Activated T-cell treated with anti-CD3 and anti-CD28 coated beads, Interleukin-2, amount 50 U/mL, for 72 hours (primary cell): Measurements from ENCODE around the gene BSPRY. TPM values are rescaled to one million over a fixed set of nuclear protein-coding genes. Genes with fewer than 3 reads are reported as not detected.
"Not testable (repeated sequence)": the region's sequence is repeated elsewhere in the genome, so short reads cannot be mapped to it uniquely, and the experiment has no call there.

Source experiments
- ATAC-seq, 2 donors: fragments of 150-1000 bp; cut with Tn5 transposase; replicated peaks in 1 of 2; 2 replicates each; pipeline ENCODE4 v1.10.0; 2021; ENCODE audit warnings: moderate library complexity in 2 of 2, mild to moderate bottlenecking in 1 of 2
- DNase-seq, 2 donors: peaks; one replicate each; pipeline ENCODE4 v3.0.0; 2021 to 2022; ENCODE audit warnings: mixed read lengths in 1 of 2
- H3K27ac Mint-ChIP-seq: one replicate; pipeline ENCODE4 v1.8.0; 2022; ENCODE audit warnings: mild to moderate bottlenecking, moderate library complexity, mixed read lengths
- H3K27me3 Mint-ChIP-seq: one replicate; pipeline ENCODE4 v1.8.0; 2022; ENCODE audit warnings: low read depth, mixed read lengths
- H3K36me3 Mint-ChIP-seq, 2 donors: one replicate each; pipeline ENCODE4 v1.8.0; 2022; ENCODE audit warnings: mixed read lengths in 2 of 2, mild to moderate bottlenecking in 1 of 2; ENCODE audit not compliant: insufficient read depth in 2 of 2
- H3K4me1 Mint-ChIP-seq: one replicate; pipeline ENCODE4 v1.8.0; 2022; ENCODE audit warnings: low read depth, mixed read lengths
- H3K4me3 Mint-ChIP-seq, 2 donors: one replicate each; pipeline ENCODE4 v1.8.0; 2022; ENCODE audit warnings: mild to moderate bottlenecking in 2 of 2, mixed read lengths in 2 of 2, moderate library complexity in 2 of 2
- H3K9me3 Mint-ChIP-seq, 2 donors: one replicate each; pipeline ENCODE4 v1.8.0; 2022; ENCODE audit warnings: mixed read lengths in 2 of 2
- total RNA-seq, 2 donors: library from RNA; stranded (reverse); gene quantifications; one replicate each; pipeline ENCODE4 v1.2.3, GENCODE V29; 2022

Gene BSPRY
- total RNA-seq, 2 donors from 2014 or later = 14.3 to 20.2 TPM

DNA sequence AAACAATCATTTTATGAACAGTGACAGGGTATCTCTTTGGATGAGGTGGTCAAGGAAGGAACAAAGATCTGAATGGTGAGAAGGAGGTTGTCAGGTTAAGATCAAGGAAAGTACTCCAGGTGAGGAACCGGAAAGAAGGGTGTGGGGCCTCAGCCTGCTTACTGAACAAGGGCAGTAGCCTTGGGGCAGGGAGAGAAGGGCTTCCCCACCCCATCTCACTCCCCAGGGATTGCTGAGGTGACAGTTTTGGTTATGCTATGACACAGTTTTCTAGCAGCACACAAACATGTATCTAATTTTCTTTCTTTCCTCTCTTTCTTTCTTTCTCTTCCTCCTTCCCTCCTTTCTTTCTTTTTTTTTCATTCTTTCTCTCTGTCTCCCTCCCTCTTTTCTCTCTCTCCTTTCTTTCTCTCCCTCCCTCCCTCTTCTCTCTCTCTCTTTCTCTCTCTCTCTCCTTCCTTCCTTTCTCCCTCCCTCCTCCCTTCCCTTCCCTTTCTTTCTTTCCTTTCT, 31.6 kb downstream of the BSPRY start:
- Mint-ChIP-seq H3K4me1 (peaks cover 8% of the 10 kb centered on the region), H3K27ac (peak overlapping the region; percentile 54), H3K27me3 (no peaks in the 10 kb centered on the region), H3K36me3 (no peaks in the 10 kb centered on the region), H3K4me3 (no peak overlapping the region), H3K9me3 (no peaks in the 10 kb centered on the region)
- ATAC-seq = no peak
- DNase-seq = no peak

DNA sequence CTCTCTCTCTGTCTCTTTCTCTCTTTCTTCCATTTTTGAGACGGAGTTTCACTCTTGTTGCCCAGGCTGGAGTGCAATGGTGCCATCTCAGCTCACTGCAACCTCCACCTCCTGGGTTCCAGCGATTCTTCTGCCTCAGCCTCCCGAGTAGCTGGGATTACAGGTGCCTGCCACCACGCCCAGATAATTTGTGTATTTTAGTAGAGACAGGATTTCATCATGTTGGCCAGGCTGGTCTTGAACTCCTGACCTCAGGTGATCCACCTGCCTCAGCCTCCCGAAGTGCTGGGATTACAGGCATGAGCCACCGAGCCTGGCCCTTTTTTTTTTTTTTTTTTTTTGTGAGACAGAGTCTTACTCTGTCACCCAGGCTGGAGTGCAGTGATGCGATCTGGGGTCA, 32.1 kb downstream of the BSPRY start:
- H3K4me3 Mint-ChIP-seq, H3K27ac Mint-ChIP-seq, H3K4me1 Mint-ChIP-seq, H3K9me3 Mint-ChIP-seq, ATAC-seq, DNase-seq, H3K36me3 Mint-ChIP-seq, H3K27me3 Mint-ChIP-seq: not testable (repeated sequence)

DNA sequence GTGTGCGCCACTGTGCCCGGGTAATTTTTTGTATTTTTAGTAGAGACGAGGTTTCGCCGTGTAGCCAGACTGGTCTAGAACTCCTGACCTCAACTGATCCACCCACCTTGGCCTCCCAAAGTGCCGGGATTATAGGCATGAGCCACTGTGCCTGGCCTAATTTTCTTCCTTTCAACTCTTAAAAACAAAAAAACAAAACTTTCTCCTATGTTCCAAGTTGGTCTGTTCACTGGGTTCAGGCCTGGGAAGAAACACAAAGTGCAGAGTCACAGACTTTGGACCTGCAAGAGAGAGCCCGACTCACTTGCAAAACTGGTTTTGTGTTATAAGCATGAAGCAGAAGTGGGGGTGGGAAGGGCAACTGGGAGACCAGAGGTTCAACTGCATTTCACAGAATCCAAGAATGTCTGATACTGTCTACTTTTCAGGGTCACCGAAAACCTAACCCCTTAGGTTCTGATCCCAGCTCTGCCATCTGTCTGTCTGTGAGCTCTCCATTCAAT, 32.6 kb downstream of the BSPRY start:
- DNase-seq (no peak), ATAC-seq (no peak)
- H3K27ac Mint-ChIP-seq = no peak overlapping the region
- H3K36me3 Mint-ChIP-seq = no peaks in the 10 kb centered on the region
- H3K4me3 Mint-ChIP-seq = no peak overlapping the region
- H3K4me1 Mint-ChIP-seq = peaks cover 7% of the 10 kb centered on the region
- H3K9me3 Mint-ChIP-seq = no peaks in the 10 kb centered on the region
- no peaks in the 10 kb centered on the region for H3K27me3 Mint-ChIP-seq

DNA sequence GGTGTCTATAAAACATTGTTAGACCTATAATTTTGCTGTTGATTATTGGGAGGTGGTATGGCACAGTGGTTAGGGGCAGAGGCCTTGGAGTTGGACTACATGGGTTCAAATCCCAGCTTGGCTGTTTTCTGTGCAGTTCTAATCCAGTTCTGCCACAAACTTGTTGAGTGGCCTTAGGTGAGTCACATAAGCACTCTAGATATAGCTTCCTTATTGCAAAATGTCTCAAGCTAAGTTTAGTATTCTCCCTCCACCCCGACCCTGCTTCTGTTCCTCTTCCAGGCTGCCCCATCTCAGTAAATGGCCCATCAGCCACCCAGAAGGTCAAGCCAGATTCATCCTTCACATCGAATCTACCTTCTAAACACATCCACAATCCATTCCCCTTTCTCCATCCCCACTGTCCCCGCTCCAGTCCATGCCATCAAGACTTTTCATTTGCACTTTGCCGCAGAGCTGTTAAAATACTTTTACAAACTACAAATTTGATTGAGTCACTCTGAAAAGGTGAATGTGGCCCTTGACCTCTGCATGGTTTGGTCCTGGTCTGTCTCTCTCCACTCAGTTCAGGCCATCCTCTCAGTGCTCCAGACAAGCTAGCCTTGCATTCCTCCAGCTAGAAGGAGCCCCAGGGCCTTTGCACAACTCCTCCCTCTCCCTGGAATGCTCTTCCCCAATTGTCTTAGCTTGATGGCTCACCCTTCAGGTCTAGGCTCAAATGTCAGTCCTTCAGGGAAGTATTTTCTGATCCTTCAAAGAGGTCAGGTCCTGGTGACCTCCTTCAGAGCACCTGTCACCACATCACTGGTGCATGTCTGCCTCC, 37.4 kb downstream of the BSPRY start:
- H3K9me3 Mint-ChIP-seq = no peaks in the 10 kb centered on the region
- H3K27ac Mint-ChIP-seq = no peak overlapping the region

DNA sequence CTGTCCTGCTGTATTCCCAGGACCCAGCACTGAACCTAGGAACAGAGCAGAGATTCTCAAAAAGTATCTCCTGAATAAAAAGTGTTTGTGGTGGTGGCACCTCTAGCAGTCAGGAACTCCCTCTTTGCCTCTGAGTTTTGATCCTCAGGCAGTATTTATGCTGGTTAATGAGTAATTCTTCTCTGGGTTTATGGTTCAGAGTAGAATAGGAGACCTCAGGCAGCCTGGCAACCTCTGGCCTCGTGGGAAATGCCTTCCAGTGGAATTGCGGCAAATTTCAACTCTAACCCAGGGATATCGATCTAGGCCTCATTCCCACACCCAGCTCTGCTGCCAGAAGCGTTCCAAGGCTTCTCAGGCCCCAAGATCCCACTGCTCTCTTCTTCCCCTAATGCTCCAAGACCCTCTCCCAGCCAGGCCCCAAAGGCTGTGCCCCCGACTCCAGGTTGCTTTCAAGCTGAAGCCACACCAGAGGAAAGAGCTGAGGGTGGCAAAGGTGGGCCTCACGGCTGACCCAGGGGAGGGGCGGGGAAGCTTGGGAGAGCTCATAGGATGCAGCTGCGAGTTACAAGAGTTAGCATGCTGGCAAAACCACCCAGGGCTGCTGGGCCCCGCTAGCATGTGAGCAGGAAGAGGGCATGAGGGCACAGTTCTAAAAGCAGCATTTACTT, 38.4 kb downstream of the BSPRY start:
- H3K9me3 Mint-ChIP-seq = no peaks in the 10 kb centered on the region
- no peak for ATAC-seq
- H3K4me3 Mint-ChIP-seq = no peak overlapping the region
- no peaks in the 10 kb centered on the region for H3K27me3 Mint-ChIP-seq
- H3K27ac Mint-ChIP-seq = no peak overlapping the region
- no peaks in the 10 kb centered on the region for H3K4me1 Mint-ChIP-seq
- H3K36me3 Mint-ChIP-seq = peaks cover 0 to 1% of the 10 kb centered on the region in 2 donors
- DNase-seq = no peak

More for the DNA sequence above, 37.4 kb downstream of the BSPRY start:
- no peak for DNase-seq
- H3K27me3 Mint-ChIP-seq = no peaks in the 10 kb centered on the region
- peaks cover 0 to 1% of the 10 kb centered on the region in 2 donors for H3K36me3 Mint-ChIP-seq
- ATAC-seq = no peak
- no peaks in the 10 kb centered on the region for H3K4me1 Mint-ChIP-seq
- H3K4me3 Mint-ChIP-seq = no peak overlapping the region

DNA sequence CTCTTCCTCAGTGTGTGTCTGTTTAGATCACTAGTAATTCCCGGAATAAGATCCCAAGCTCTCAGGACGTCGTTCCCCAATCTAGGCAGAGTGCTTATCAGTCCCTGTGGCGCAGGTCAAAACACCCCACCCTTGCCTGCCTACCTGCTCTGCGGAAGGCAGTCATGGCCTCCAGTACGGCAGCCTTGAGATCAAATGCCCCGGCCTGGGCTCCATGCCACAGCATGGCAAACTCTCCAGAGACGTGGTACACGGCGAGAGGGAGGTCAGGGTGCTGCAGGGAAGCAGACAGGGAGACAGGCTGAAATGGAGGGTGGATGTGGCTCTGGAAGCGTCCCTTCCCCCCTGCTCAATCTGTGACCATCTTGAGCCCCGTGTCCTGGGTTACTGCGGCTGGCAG, 39.5 kb downstream of the BSPRY start:
- no peak for ATAC-seq
- Mint-ChIP-seq H3K36me3 (peaks cover 0 to 1% of the 10 kb centered on the region in 2 donors), H3K27ac (no peak overlapping the region)

DNA sequence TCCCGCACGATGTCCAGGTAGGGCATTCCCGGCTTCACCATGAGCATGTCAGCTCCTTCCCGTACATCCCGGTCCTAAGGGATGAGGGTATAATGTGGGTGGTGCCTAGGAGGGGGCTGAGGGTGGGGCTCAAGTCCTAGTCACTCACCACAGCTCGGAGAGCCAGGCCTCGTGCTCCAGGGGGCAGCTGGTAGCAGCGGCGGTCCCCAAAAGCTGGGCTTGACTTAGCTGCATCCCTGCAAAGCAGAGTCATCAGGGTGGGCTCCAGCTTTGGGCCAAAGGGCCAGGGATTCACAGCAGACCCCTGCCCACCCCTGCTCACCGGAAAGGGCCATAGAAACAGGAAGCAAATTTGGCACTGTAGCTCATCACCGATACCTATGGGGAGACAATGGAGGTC, 40.1 kb downstream of the BSPRY start:
- no peak for DNase-seq
- Mint-ChIP-seq H3K27me3 (no peaks in the 10 kb centered on the region), H3K9me3 (no peaks in the 10 kb centered on the region), H3K36me3 (peaks cover 0 to 1% of the 10 kb centered on the region in 2 donors), H3K4me3 (no peak overlapping the region), H3K27ac (no peak overlapping the region), H3K4me1 (no peaks in the 10 kb centered on the region)
- ATAC-seq = no peak

More for the DNA sequence above, 39.5 kb downstream of the BSPRY start:
- Mint-ChIP-seq H3K4me3 (no peak overlapping the region), H3K27me3 (no peaks in the 10 kb centered on the region), H3K4me1 (no peaks in the 10 kb centered on the region), H3K9me3 (no peaks in the 10 kb centered on the region)
- DNase-seq = no peak

DNA sequence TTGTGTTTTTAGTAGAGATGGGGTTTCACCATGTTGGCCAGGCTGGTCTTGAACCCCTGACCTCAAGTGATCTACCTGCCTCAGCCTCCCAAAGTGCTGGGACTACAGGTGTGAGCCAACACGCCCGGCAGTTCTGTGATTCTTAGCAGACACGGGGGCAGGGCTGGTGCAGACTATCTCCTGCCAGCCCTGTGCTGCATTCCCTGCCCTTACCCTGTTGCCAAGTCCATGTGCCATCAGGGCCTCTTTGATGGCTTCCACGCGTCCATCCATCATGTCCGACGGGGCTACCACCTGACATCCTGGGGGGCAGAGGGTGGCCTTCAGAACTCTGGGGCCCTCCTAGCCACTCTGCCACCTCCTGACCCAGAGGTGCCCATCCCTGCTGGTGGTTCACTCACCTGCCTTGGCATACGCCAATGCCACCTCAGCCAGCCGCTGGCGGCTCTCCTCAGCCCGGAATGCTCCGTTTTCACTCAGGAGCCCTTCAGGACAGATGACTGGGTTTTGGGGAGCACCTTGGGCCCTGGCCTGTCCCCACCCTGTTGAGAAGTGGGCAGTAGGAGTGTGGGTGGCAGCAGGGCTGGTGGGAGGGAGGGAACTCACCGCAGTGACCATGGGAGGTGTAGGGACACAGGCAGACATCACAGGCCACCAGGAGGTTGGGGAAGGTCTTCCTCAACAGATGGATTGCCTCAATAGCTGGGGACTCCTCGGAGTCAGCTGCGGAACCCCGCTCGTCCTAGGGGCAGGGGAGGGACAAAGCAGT, 41.0 kb downstream of the BSPRY start:
- Mint-ChIP-seq H3K27me3 (no peaks in the 10 kb centered on the region), H3K9me3 (no peaks in the 10 kb centered on the region), H3K27ac (no peak overlapping the region), H3K4me3 (no peak overlapping the region), H3K36me3 (peaks cover 0 to 1% of the 10 kb centered on the region in 2 donors), H3K4me1 (no peaks in the 10 kb centered on the region)
- ATAC-seq (no peak), DNase-seq (no peak)

DNA sequence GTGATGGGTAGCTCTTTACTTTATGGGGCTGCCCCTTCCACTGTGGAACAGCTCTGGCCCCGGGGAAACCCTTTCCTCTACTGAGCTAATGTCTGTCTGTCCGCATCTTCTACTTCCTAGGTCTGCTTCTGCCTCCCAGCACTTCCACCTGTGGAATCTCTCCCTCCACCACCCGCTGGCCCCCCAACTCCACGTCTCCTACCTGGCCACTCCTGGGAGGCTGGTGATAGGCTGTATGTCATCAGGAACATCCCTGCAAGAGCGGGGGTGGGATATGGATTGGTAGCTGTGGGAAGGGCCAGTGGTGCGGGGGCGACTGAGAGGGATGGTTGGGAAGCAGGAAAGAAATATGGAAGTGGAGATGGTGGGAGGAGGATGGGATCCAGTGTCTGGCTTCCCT, 42.6 kb downstream of the BSPRY start:
- Mint-ChIP-seq H3K4me3 (no peak overlapping the region), H3K36me3 (peaks cover 0 to 1% of the 10 kb centered on the region in 2 donors), H3K27ac (no peak overlapping the region)

DNA sequence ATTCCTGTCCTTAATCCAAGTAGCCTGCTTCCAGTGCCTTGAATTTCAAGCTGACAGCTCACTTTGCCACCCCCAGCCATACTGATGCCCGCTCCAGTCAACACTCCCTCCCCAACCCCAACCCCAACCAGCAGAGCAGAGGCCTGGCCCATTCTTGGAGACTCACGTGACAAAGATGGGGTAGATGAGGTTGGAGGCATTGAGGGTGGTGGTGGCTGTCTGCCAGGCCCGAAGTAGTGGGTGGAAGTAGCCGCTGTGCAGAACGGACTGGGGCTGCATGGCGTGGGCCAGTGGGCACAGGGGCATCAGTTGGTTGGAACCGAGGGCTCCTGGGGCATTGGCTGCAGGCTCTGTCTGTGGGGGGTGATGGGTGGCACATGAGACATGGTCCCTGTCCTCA, 43.9 kb downstream of the BSPRY start:
- Mint-ChIP-seq H3K27me3 (no peaks in the 10 kb centered on the region), H3K4me1 (peaks cover 4% of the 10 kb centered on the region), H3K27ac (no peak overlapping the region), H3K4me3 (no peak overlapping the region), H3K9me3 (no peaks in the 10 kb centered on the region), H3K36me3 (peaks cover 0 to 1% of the 10 kb centered on the region in 2 donors)
- no peak for DNase-seq
- no peak for ATAC-seq

More for the DNA sequence above, 42.6 kb downstream of the BSPRY start:
- Mint-ChIP-seq H3K9me3 (no peaks in the 10 kb centered on the region), H3K27me3 (no peaks in the 10 kb centered on the region), H3K4me1 (no peaks in the 10 kb centered on the region)
- DNase-seq (no peak), ATAC-seq (no peak)

DNA sequence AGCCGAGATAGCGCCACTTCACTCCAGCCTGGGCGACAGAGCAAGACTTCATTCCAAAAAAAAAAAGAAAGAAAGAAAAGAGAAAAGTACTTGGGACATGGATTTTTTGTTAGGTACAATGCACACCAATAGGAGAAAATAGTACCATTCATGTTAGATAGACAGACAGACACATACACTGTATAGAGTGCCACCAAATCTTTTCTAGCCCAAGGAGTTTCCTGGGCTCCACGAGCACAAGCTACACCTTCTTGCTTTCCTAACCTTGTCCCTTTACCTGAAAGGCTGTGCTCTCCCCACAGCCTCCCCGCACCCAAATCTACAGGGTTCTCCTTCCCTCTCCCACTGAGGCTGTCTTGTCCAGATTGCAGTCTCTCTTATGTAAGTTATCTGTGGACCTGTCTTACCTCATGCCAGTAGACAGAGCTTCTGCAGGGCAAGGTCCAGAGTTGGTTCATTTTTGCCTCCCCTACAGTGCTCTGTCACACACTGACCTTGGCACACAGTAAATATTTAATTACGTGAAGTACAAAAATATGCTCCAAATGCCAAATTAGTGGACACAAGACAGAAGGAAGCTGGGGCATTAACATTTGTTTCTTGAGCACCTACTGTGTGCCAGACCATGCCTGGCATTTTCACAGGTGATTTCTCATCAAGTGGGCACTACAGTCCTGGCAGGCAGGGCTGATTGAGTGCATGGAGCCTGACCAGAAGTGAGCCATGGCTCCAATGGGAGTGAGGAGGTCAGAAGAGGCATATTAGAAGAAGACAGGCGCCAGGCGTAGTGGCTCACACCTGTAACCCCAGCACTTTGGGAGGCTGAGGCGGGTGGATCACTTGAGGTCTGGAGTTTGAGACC, 45.9 kb downstream of the BSPRY start:
- Mint-ChIP-seq H3K27me3 (no peaks in the 10 kb centered on the region), H3K4me3 (no peak overlapping the region), H3K27ac (no peak overlapping the region), H3K36me3 (no peaks in the 10 kb centered on the region), H3K4me1 (peaks cover 21% of the 10 kb centered on the region), H3K9me3 (no peaks in the 10 kb centered on the region)
- no peak for ATAC-seq
- no peak for DNase-seq

DNA sequence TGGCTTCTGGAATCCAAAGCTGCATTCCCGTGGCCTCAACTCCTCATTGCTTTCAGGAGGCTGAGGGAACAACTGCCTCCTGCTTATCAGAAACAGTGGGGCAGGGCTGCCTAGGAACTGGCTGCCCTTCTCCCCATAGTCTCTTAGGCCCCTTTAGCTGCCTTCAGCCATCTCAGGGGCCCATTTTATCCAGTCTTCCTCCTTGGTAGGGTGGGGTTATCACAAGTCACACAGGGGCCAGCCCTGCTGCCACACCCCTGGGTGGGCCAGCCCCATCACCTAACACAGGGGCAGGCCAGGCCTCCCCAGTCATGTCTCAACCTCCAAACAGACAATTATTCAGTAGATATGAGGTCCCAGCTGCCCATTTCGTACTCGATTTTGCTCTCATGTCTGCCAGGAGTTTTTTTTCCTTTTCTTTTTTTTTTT, 47.9 kb downstream of the BSPRY start:
- DNase-seq (no peak), ATAC-seq (no peak)
- no peak overlapping the region for H3K4me3 Mint-ChIP-seq
- no peaks in the 10 kb centered on the region for H3K36me3 Mint-ChIP-seq
- H3K27me3 Mint-ChIP-seq = no peaks in the 10 kb centered on the region
- H3K9me3 Mint-ChIP-seq = no peaks in the 10 kb centered on the region
- H3K27ac Mint-ChIP-seq = no peak overlapping the region
- H3K4me1 Mint-ChIP-seq = peaks cover 30% of the 10 kb centered on the region
